ENCODE results near the gene LRCH1.

- TF ChIP-seq ELF4 (IDR thresholded peaks at IDR 0.05) (no peak), ZNF384 (IDR thresholded peaks at IDR 0.05) (no peak), L3MBTL2 (conservative IDR thresholded peaks at IDR 0.05) (no peak), FOXA1 (IDR thresholded peaks at IDR 0.05) (no peak), FOXM1 (IDR thresholded peaks at IDR 0.05; ENCODE audit: borderline replicate concordance) (no peak), SP1 (IDR thresholded peaks at IDR 0.05) (no peak), CTBP1 (IDR thresholded peaks at IDR 0.05; ENCODE audit: borderline replicate concordance) (no peak), FOXK2 (IDR thresholded peaks at IDR 0.05) (no peak), BHLHE40 (IDR thresholded peaks at IDR 0.05; ENCODE audit: borderline replicate concordance) (no peak), ARNT (IDR thresholded peaks at IDR 0.05) (no peak), PKNOX1 (IDR thresholded peaks at IDR 0.05) (no peak), LEF1 (IDR thresholded peaks at IDR 0.05; ENCODE audit: borderline replicate concordance) (no peak)
These were observed 222.6 kb downstream of the LRCH1 start for GRCh38 chr13:46775385-46776107.

Measured in HEK293T (cell line).